ENCODE results near the gene SETD4.

Gene SETD4

DNA sequence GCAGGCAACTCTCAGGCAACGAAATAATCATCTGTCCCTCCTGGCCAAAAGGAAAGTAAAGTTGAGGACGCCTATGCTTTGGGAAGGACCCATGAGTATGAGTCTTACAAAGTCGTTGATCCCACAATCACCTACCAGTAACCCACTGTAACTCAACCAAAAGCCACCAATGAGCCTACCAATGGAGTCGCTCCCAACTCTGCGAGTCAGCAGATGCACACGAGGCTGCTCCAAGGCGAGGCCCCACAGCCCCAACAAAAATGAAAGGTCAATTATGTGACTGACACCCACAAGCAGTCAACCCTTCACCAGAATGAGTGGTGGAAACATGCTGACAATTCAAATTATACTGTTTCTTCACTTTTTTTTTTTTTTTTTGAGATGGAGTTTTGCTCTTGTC is 12.0 kb downstream of the SETD4 start:
- DNase-seq (ENCODE audit: low read depth in 2 of 2, low spot score in 1 of 2) = no peak

DNA sequence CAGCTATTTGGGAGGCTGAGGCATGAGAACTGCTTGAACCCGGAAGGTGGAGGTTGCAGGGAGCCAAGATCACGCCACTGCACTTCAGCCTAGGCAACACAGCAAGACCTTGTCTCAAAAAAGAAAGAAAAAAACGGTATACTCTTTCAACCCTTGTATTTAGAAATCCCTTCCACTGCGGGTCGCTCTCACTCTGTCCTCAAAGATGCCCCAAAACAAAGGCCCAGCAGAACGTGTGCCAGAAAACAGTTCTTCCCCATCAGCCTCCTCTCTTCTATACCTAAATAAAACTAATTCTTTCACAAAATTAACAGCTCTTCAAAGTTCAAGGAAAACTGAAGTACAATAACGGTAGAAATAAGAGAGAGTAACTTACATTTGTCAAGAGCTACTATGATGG is 13.2 kb downstream of the SETD4 start:
- no peak for DNase-seq (ENCODE audit: low read depth in 2 of 2, low spot score in 1 of 2)

DNA sequence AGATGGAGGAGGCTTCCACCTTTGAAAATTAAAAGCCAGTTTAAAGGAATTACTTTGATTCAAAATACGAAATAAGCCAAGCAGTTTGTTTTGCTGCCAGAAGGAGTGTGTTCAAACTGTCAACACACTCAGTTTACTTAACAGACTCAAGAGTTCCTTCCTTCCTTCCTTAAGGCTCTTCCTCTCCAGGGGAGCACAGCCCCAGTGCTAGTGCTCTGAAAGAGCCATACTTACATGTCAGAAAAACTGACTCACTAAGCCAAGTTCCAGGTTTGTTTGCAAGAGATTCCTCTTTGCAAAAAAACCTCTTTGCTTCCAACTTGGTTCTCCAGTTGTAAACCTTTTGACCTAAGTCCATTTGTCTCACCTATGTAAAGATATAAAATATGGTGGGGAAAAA is 14.3 kb downstream of the SETD4 start:
- no peak for DNase-seq (ENCODE audit: low read depth in 2 of 2, low spot score in 1 of 2)

DNA sequence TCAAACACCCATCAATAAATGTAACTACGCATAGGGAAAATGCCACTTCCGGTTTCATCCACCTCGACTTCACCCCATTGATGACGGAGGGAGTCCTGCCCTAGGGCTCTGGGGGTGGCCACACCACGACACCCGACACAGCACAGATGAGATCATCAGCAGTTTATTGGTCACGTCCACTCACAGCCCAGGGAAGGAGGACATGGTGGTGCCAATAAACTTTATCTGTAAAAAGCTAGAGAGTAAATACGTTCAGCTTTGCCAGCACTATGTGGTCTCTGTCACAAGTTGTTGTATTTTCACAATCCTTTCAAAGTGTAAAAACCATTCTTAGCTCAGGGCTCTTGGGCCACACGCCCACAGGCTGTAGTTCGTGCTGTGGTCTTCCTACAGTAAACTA is 16.3 kb downstream of the SETD4 start:
- DNase-seq (ENCODE audit: low read depth in 2 of 2, low spot score in 1 of 2) = no peak

DNA sequence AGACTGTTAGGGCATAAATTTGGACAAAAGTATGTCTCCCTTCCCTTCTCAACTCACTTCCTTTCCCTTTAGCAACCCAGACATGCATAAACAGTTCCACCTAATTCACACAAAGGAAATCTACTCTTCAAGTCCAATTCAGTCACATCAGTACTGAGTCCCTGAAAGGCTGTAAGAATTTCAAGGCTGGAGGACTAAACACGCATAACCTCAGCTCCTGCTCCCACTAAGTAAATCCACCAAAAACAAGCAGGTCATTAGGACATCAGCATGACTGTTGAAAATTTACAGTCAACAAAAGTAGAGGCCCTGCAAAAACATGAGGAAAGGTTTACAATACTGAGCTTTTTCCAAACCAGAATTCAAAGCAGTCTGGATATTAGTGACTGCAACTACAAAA is 18.4 kb downstream of the SETD4 start:
- no peak for DNase-seq (ENCODE audit: low read depth in 2 of 2, low spot score in 1 of 2)

DNA sequence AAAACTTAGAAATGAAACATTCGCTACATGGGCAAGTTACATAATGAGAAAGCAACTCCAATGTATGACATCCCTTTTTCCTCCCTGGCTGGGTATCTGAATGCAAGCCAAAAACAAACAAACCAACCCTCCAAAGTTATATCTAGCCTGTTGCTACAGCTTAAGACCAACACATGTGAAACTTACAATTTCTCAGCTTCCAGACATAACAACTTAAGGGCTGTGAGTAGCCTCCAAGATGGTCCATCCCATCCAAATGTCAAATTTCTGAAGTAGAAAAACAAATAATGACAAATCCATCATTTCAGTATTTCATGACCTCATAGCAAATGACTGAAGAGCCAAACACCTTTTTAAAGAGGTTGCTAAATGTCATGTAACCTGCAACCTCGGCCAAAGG is 19.9 kb downstream of the SETD4 start:
- DNase-seq (ENCODE audit: low read depth in 2 of 2, low spot score in 1 of 2) = no peak

DNA sequence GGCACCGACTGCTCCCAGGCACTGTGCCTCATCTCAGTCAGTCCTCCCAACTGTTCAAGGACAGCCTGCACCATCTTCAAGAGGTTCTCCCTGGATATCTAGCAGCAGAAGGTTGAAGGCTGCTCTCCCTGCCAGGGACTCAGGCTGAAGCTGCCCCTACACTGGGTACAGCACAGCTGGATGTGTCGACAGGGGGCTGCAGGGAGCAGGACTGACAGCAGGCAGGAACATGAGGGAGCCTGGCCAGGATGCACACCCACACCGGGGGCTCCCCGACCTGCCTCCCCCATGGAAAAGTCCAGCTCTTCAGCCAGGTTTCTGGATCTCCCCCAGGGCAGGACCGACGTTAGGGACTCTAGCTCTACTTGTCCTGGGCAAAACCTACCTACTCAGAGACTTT is 20.5 kb downstream of the SETD4 start:
- DNase-seq (ENCODE audit: low read depth in 2 of 2, low spot score in 1 of 2) = no peak

DNA sequence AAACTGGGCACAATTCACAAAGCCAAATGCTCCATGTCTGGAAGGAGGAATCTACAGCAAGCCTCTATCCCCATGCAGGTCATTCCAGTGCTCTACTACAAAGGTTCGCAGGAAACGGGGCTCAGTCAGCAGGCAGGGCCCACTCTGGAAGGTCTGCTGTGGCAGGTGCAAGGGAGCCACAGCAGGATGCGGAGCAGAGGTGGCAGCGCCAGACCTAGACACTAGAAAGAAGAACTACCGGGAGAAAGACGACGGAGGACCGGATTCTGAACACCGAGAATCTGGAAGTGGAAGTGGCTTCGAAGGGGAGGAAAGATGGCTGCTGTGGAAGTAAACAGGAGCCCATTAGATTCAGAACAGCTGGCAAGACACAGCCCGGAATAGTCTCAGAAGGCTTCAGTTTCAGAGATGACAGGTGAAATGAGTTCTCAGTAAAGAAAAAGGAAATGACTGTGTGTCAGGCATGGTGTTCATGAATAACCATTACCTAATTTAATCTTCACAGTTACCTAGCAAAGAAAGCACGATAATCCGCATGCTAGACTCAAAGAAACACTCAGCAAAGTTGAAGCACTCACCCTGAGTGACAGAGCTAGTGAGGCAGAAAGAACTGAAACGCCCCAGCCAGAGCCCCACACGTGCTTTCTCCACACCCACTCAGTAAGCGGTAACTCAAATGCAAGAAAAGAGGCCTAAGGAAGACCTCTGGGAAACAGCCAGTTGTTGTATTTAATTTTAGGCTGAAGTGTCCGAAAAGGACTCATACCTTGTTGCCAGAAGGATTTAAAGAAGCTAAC is 21.4 kb downstream of the SETD4 start:
- no peak for DNase-seq (ENCODE audit: low read depth in 2 of 2, low spot score in 1 of 2)

DNA sequence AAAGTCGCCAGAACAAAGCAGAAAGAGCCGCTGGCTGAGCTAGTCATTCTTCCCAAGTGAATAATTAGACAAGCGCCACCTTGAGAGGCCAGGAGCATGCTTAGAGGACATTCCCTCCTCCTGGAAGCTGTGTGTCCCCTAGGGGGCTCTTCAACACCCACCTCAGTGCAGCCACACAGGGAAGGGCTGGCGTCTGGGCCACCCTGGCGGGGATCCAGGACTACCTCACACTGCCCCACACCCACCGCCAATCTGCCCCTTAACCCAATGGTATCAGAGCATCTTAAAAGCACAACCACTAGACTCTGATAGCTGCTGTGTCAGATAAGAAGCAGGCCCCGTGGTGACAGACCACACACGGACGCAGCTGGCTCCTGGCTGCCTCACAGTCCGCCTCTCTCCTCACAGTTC is 24.9 kb downstream of the SETD4 start:
- DNase-seq (ENCODE audit: low read depth in 2 of 2, low spot score in 1 of 2) = no peak

DNA sequence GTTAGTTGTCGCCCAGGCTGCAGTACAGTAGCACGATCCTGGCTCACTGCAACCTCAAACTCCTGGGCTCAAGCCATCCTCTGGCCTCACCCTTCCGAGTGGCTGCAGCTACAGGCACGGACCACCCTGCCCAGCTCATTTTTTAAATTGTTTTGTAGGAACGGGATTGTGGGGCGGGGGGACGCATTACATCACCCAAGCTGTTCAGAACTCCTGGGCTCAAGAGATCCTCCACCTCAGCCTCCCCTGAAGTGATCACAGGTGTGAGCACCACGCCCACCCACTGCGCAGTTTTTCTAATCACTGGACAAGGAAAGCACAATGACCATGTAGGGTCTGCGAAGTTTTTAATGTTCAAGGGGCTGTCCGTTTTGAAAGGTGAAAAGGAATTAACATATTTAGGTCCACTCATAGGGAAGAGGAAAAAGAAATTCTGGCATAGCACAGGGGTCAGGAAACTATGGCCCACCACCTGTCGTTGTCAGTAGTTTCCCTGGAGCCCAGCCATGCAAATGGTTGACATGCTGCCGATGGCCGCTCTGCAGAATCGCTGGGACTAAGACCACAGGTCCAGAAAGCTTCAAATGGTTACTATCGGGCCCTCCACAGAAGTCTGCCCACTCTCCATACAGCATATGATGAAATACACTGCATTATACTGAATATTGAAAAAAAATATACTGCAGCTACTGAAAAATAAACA is 26.0 kb downstream of the SETD4 start:
- DNase-seq (ENCODE audit: low read depth in 2 of 2, low spot score in 1 of 2) = no peak

DNA sequence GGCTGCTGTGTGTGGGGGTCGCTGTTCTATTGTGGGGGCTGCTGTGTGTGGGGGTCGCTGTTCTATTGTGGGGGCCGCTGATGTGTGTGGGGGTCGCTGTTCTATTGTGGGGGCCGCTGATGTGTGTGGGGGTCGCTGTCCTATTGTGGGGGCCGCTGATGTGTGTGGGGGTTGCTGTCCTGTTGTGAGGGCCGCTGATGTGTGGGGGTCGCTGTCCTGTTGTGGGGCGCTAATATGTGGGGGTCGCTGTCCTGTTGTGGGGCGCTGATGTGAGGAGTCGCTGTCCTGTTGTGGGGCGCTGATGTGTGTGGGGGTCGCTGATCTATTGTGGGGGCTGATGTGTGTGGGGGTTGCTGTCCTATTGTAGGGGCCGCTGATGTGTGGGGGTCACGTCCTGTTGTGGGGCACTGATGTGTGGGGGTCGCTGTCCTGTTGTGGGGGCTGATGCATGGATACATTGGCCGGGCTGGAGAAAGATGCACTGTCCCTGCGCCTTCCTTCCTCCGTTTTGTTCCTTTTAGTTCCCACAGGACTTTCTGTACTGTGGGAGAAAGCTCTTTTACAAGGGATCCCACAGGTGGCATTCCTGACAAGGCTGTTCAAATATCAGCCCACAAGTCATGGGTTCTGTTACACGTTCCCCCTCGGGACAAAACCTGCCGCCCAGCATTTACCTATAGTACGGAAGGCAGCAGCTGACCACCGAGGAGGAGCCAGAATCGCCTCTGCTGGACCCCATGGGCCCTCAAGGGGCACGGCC is 27.5 kb downstream of the SETD4 start:
- DNase-seq (ENCODE audit: low read depth in 2 of 2, low spot score in 1 of 2) = no peak

DNA sequence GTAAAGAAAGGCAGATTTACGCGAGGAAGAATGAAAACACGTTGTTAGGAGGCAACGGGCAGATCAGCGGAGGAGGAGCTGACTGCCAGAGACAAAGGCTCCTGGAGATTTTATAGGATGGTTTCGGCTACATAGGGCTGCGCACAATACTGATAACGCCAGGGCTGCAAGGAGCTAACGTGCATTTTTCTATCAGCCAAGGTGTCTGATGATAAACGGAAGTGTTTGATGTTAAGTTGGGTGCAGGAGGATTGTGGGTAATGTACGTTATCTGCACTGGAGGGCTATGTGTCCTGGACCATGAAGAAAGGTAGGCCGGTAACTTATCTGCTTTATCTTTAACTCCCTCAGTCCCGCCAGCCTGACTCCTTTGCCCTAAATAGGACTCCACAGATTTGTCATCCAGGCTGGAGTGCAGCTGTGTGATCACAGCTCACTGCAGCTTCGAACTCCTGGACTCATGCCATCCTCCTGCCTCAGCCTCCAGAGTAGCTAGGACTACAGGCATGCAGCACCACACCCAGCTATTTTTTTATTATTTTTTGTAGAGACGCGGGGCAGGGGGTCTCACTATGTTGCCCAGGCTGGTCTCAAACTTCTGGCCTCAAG is 29.6 kb downstream of the SETD4 start:
- DNase-seq (ENCODE audit: low read depth in 2 of 2, low spot score in 1 of 2) = no peak

DNA sequence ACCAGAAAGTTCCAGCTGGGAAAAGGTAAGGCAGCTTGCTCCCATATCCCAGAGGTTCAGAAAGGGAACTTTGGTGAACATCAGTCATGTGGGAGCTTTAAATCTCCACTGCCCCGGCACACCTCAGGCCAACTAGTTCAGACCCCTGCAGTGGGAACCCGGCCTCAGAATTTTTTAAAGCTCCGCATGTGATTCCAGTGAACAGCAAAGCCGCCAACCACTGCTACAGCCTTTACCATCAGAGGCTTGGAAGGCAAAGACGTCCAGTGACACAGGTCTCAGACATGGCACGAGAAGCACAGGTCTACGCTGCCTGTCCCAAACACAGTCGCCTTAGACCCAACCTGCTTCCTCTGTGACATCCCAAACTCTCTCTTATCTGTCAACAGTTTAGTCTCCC is 31.0 kb downstream of the SETD4 start:
- DNase-seq (ENCODE audit: low read depth in 2 of 2, low spot score in 1 of 2) = no peak

DNA sequence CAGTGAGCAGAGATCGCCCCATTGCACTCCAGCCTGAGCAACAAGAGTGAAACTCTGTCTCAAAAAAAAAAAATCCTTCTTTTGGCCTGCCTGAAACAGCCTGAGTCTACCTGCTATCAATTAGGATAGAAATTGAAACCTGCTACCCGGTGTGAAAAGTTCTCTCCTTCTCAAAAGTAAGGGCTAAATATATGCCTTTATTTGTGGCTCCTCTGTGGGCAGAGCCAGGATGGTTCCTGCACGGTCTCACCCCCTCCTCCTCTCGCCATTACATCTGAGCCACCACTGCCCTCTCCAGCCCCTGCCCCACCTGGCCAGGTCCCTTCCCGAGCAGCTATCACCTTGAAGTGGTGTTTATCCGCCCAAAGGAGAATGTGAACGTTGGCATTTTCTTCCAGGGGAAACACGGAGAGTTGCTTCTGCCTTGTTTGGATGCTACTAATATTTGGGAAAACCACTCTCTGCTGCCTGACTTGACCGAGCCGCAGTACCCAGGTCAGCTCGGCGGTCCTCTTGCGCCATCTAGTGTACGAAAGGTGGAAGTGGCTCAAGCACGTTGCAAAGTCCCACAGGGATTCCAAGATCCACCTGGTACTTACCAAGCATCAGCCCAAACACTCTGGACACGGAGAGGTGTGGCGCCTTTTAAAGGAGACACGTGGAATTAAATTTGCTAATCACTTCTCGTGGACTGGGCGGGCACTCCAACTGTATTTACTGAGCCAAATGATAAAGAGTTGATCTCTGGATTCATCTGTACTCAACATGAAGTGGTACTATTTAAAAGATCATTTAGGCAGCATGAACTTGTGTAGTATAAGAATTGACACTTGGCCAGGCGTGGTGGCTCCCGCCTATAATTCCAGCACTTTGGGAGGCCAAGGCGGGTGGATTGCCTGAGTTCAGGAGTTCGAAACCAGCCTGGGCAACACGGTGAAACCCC is 31.9 kb downstream of the SETD4 start:
- DNase-seq (ENCODE audit: low read depth in 2 of 2, low spot score in 1 of 2) = peak; percentile 37 to 46

DNA sequence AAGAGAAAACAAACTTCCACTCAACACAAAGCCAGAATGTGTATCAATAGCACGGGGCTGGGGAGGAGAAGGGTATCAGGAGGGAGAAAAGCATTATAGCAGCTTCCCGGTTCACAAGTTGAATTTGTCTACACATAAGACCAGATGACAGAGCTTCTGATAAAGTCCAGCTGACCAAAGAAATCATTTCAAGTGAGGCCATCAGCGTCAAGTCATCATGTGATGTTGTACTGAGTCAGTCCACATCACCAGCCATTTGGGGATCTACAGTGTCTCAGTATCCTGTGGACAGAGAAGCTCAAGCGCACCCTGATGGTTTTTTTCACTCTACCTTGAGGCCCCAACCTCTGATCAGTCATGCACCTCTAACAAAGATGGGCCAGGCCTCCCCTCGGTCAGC is 33.0 kb downstream of the SETD4 start:
- DNase-seq (ENCODE audit: low read depth in 2 of 2, low spot score in 1 of 2) = no peak

DNA sequence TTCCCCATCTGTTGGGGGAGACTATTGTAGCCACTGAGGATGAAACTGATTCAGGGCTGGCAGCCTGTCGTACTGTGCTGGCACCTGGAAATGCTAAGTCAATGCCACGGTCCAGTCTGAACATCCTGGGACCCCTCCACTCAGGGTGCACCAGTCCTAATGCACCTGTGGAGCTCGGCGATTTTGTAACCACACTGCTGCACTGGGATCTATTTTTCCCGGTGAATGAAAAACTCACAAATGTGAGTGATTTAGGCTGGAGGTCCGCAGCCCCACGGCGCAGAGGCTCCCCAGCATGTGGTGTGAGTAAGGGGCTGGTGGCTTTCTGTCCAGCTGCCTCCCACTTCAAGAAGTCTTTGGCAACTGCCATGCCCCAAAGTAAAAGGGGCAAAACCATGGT is 35.5 kb downstream of the SETD4 start:
- DNase-seq (ENCODE audit: low read depth in 2 of 2, low spot score in 1 of 2) = no peak

DNA sequence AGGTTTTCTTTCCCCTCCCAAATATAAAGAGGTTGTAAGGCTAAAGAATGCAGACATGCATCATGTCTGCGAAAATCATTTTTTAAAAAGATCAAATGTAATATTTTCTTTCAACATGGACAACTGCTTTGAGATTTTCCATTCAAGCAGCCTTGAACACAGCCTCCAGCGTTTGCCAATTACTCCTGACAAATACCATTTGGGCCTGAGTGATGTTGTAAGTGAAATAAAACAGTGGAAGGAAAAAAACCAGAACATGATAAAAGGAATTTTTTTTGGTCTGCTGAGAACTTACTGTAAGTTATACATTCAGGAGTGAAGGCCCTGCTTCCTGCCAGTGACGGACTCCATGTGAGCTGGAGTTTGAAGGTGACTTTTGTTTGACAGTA is 37.2 kb downstream of the SETD4 start:
- DNase-seq (ENCODE audit: low read depth in 2 of 2, low spot score in 1 of 2) = no peak

DNA sequence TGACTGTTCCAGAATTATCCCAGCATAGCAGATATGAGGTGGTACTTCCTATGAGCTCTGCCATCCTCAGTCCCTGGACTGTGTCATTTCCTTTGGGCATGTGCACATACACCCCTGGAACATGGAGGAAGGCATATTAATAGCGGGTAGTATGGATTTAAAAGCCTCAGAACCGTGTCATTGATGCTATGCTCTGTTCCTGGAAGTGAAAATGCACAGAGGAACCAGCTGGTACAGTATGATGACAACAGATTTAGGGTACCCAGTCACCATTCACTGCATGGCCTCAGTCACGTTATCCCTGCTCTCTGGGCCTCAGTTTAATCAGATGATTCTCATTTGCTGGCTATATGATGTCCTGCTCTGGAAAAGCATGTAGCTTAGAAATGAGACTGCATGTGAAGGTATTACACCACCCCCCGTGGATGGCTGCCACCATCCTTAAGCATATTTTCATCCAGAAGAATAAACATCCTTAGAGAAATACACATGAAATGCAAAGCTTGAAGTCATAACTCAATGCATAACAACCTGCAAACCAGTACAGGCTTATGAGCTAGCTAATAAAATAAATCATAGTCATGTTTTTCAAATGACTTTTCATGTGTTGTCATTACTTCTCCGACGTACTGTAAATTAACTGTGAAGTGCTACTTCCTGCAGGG is 37.8 kb downstream of the SETD4 start:
- no peak for DNase-seq (ENCODE audit: low read depth in 2 of 2, low spot score in 1 of 2)

DNA sequence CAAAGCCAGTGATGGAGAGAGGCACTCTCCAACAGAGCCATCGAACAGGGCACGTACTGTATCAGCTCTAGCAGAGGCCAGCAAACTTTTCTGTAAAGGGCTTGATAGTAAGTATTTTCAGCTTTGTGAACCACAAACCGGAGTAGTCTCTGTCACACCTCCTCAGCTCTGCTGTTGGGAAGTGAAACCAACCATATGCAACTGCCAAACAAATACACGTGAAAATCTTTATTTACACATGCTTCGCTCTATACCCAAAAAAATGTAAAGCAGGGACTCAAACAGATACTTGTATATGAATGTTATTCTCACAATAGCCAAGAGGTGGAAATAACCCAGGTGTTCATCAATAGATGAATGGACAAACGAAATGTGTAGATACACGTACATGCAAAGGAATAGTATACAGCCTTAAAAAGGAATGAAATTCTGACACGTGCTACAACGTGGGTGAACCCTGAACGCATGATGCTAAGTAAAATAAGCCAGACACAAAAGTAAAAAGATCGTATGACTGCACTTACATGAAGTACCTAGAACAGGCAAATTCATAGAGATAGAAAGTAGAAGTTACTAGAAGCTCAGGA is 39.0 kb downstream of the SETD4 start:
- DNase-seq (ENCODE audit: low read depth in 2 of 2, low spot score in 1 of 2) = no peak

DNA sequence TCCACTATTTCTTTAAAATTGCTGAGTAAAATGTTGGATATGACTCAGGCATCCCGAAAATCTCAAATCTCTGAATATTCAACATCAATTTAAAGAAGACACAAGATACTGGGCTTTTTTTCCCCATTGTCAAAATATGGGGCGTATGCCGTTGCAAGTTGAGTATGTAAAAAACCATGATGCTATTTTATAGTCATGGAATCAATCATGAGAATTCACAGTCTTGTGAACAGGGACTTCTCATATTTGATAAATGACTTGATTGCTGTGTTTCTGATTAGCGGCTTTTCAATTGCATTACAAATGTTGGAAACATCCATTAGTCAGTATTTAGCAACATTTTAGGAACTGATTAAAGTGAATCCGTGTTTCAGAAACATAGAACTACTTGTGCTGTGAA is 45.3 kb downstream of the SETD4 start:
- no peak for DNase-seq (ENCODE audit: low read depth in 2 of 2, low spot score in 1 of 2)

All from stimulated activated CD8-positive, alpha-beta memory T cell treated with anti-CD3 and anti-CD28 coated beads, Interleukin-4, amount 100 ng/mL, for 1 hour (primary cell).